Daoy (cell line): Measurements from ENCODE around the gene NDUFAB1. TPM values are rescaled to one million over a fixed set of nuclear protein-coding genes. Genes with fewer than 3 reads are reported as not detected.
"Not testable (repeated sequence)": the region's sequence is repeated elsewhere in the genome, so short reads cannot be mapped to it uniquely, and the experiment has no call there.

ENCODE experiments used
- DNase-seq: peaks from one replicate; pipeline ENCODE4 v3.0.0-alpha.2; 2015; ENCODE audit warnings: low read depth
- total RNA-seq: library from RNA; depleted of rRNA; stranded (reverse); fragments of >200 nt; shearing (Covaris generic); gene quantifications from 2 replicates; pipeline ENCODE4 v1.2.3, GENCODE V29; 2014; rRNA removed

NDUFAB1 gene
- total RNA-seq, 1 experiment from 2014 or later: 175 TPM

DNA sequence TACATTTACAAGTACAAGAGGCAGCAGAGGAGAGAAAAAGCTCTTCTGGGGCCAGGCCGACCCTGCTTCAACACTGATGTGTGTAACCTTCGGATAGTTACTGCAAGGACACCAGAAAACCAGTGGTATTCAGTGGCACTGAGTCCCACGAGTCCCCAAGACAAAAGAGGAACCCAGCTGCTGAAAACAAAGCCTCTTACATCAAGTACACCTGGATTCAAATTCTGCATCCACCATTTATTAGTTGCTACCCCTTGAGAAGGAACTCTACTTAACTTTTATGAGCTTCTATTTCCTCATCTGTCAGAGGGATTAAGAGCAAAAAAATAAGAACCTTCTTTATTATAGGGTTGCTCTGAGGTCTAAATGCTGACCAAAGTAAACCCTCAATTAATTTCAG lies 41.6 kb downstream of the NDUFAB1 start:
- DNase-seq: no peak

DNA sequence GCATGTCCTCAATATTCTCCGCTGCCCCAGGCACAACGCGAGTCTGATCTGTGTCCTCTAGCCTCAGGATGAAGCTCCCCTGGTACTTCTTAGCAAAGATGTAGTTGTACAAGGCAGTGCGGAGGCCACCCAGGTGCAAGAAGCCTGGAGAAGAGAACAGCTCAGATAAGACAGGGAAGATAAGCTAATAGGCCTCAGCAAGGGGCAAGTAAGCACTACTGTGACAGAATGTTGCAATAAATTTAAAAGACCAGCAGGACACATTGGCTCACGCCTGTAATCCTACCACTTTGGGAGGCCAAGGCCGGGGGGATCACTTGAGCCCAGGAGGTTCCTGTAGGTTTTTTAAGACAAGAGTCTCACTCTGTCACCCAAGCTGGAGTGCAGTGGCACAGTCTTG lies 44.0 kb downstream of the NDUFAB1 start:
- no peak for DNase-seq

DNA sequence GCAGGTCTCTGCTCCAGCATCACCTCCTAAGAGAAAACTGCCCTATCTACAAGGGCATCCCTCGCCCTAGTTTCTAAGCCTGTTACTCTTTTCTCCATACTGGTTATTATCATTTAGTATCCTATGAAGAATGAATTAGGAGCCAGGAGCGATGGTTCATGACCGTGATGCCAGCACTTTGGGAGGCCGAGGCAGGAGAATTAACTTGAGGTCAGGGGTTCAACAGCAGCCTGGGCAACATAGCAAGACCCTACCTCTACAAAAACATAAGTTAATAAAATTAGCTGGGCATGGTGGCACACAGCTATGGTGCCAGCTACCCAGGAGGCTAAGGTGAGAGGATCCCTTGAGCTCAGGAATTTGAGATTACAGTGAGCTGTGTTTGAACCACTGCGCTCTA lies 46.2 kb downstream of the NDUFAB1 start:
- no peak for DNase-seq

DNA sequence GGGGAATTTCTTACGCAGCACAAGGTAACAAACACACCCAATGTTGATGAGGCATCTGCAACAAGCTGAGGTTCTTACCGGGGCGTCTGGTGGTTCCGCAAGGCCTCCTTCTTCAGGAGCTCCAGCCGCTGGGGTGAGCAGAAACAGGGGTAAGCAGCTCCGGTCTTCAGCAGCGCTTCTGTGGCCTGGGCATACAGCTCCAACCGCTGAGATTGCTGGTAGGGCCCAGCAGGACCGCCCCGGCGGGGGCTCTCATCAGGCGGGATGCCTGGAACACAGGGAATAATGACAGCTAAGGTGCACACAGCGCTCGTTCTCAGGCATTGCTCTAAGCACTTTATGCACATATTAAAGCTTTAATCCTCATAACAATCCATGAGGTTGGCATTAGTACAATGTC lies 51.7 kb downstream of the NDUFAB1 start:
- DNase-seq: no peak

DNA sequence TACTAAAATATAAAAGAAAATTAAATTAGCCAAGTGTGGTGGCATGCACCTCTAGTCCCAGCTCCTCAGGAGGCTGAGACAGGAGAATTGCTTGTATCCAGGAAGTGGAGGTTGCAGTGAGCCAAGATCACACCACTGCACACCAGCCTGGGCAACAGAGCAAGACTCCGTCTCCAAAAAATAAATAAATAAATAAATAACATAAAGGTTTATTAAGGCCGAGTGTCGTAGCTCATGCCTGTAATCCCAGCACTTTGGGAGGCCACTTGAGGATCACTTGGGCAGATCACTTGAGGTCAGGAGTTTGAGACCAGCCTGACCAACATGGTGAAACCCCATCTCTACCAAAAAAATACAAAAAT lies 55.3 kb downstream of the NDUFAB1 start:
- DNase-seq: not testable (repeated sequence)

DNA sequence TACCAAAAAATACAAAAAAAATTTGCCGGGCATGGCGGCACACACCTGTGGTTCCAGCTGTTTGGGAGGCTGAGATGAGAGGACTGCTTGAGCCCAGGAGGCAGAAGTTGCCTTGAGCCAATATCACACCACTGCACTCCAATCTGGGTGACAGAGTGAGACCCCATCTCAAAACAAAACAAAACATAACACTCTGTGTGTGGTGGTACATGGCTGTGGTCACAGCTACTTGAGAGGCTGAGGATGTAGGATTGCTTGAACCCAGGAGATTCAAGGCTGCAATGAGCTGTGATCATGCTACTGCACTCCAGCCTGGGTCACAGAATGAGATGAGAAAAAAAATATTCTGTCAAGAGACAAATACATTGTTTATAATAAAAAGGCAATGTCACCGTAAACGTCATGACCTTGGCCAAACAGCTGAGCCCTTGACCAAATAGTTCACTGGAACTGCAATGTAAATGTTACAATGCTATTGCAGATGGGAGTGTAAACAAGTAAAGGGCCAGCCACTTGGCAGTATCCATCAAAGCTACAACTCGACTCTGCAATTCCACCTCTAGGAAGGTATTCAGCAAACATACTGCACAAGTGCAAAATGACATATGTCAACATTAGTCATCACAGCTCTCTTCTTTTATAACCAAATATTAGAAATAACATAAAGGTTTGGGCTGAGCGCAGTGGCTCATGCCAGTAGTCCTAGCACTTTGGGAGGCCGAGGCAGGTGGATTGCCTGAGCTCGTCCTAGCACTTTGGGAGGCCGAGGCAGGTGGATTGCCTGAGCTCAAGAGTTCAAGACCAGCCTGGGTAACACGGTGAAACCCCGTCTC lies 55.9 kb downstream of the NDUFAB1 start:
- no peak for DNase-seq

DNA sequence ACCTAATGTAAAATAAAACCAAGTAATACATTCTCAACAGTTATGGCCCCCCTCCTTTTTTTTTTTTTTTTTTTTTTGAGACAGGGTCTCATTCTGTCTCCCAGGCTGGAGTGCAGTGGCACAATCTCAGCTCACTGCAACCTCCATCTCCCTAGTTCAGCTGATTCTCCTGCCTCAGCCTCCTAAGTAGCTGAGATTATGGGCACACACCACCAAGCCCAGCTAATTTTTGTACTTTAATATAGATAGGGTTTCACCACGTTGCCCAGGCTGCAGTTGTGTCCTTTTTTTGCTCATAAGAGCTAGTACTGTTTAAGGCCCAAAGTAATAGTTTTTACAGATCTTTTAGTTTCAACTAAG lies 57.2 kb downstream of the NDUFAB1 start:
- no peak for DNase-seq

DNA sequence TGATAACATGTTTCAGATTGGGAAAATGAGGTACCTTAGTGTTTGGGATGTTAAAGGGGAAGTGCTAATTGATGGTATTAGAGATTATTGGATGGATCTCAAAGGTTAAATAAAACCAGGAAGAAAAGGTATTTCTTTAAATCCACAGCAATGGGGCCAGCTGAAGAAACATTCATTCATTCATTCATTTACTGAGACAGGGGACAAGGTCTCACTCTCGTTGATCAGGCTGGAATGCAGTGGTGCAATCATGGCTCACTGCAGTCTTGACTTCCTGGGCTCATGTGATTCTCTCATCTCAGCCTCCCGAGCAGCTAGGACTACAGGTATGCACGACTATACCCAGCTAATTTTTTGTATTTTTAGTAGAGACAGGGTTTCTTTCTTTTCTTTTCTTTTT lies 58.7 kb downstream of the NDUFAB1 start:
- no peak for DNase-seq

DNA sequence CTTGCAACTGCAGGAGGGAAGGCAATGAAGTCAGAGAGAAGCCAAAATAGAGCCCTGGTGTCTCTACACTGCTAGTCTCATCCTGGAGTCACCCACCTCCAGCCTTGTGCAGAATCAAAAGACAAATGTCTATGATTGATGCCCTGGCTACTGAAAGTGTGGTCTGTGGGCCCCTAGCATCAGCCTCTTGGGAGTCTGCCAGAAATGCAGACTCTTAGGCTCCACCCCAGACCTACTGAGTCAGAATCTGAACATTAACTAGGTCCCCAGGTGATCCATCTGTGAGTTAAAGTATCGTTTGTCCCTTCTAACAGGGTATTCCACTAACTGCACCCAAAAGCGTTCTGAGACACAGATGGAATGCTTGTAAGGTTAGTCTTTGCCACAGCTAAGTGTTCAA lies 60.2 kb downstream of the NDUFAB1 start:
- no peak for DNase-seq

DNA sequence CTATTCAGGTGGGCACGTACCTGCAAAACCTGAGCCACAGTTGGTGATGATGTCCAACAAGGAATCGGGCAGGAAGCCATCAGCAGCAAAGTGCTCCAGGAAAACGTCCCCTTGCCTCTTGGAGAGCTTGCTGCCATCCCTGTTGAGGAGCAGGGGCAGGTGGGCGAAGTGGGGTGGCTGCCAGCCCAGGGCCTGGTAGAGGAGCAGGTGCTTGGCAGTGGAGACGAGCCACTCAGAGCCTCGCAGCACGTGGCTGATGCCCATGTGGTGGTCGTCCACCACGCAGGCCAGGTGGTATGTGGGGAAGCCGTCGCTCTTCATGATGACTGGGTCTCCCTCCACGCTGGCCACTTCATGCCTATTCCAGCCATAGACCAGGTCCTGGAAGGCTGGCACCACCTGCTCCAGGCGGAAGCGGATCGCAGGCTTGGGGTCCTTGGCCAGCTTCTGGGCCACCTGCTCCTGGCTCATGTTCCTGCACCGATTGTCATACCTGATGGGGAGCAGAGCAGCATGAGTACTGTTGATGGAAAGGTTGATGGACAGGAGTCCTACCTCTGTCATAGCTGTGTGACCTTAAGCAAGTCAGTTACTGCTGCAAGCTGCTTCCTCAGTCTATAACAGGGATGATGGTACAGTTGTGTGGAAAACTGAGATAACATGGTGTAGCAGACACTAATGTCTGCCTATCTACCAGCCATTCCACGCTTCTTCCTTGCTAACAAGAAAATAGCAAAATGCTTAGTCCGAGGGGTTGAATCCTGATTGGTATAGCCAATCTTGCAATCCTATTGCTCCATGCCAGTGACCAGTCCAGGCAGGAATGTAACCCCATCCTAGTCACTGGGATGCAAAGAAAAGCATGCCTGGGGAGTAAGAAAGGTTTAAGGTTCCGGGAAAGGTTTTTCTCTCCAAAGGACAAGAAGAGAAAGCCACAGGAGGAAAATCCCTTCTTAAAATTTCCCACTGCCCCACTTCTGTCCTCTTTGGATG lies 61.0 kb downstream of the NDUFAB1 start:
- DNase-seq: no peak

DNA sequence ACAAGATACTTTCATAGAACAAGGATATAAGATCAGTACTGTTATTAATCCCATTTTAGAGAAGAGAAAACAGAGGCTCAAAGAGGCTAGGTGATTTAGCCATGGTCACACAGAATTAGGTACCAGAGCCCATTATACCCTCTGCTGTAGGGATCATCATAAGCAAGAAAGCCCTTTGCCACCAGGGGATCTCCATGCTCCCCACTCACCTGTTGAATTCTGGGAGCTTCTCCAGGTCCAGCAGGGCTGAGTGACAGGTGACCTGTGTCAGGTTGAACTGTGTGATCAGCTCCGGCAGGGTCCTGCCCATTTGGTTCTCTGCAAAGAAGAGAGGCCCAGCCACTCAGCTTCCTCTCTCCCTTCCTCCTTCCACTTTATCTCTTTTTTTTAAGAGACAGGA lies 63.7 kb downstream of the NDUFAB1 start:
- DNase-seq: no peak

Other genes with a start within 250 kb of the NDUFAB1 start
- gene COG7, start 143.1 kb downstream of the NDUFAB1 start, total RNA-seq: 10.5 and 13.6 TPM in 2 replicates
- 10.0 and 15.3 TPM in 2 replicates for gene GGA2, start 85.8 kb downstream of the NDUFAB1 start, total RNA-seq
- 51.3 and 60.9 TPM in 2 replicates for gene EARS2, start 39.0 kb downstream of the NDUFAB1 start, total RNA-seq
- 84.2 and 99.9 TPM in 2 replicates for gene UBFD1, start 38.6 kb downstream of the NDUFAB1 start, total RNA-seq
- 12.9 and 13.5 TPM in 2 replicates for gene PALB2, start 45.0 kb upstream of the NDUFAB1 start, total RNA-seq
- gene DCTN5, start 45.1 kb upstream of the NDUFAB1 start, total RNA-seq: 23.9 and 46.1 TPM in 2 replicates
- gene PLK1, start 82.6 kb upstream of the NDUFAB1 start, total RNA-seq: 62.4 and 63.8 TPM in 2 replicates
- 0.11 TPM in 1 of 2 replicates, not detected in the other for gene ERN2, start 116.9 kb upstream of the NDUFAB1 start, total RNA-seq
- not detected in 2 replicates for gene CHP2, start 158.7 kb upstream of the NDUFAB1 start, total RNA-seq
- 2.2 and 3.6 TPM in 2 replicates for gene PRKCB, start 239.7 kb upstream of the NDUFAB1 start, total RNA-seq